ENCODE data around the gene ZNF316. TPM values are rescaled to one million over a fixed set of nuclear protein-coding genes. Genes with fewer than 3 reads are reported as not detected.

Gene ZNF316
- polyA plus RNA-seq, 3 donors, result 0.66 to 41.1 (median 1.2) TPM

- intact Hi-C loops (cut with micrococcal nuclease), result loop anchor here in 1 of 2 donors (5.0 kb wide), 1 partner anchor 68 kb away; the partner anchor contains the start of gene ZNF12
- H3K4me3 Mint-ChIP-seq, result peak overlapping the region; percentile 21 to 37
- H3K9me3 Mint-ChIP-seq, result peaks cover 10 to 19% (median 14%) of the 10 kb centered on the region in 7 donors
- H3K4me3 ChIP-seq (replicated peaks in 1 of 3; ENCODE audit: low read depth in 2 of 3, low read length in 3 of 3), result peak overlapping the region in 1 of 3 experiments; percentile 75
- peaks cover 62% of the 10 kb centered on the region for H4K20me1 ChIP-seq (ENCODE audit: insufficient read depth, low read length)
- peaks cover 0 to 19% of the 10 kb centered on the region in 2 donors for H3K9me3 ChIP-seq (replicated peaks in 1 of 2; ENCODE audit: control insufficient read depth in 1 of 2, insufficient read depth in 1 of 2, low read length in 2 of 2)
- peak overlapping the region in 1 of 2 donors; percentile 33 for H3K27ac ChIP-seq (ENCODE audit: low read depth in 1 of 2, low read length in 2 of 2)
- peak overlapping the region in 5 of 7 donors; percentile 18 to 72 (median 69) for H3K27ac Mint-ChIP-seq
- WGBS (ENCODE audit: insufficient coverage), result 93% methylated on average over 3 of the region's 4 CpGs
- peaks cover 43 to 58% of the 10 kb centered on the region in 2 donors for H3K4me1 ChIP-seq (ENCODE audit: control insufficient read depth in 1 of 2, insufficient read depth in 2 of 2, low read length in 2 of 2)
- no peak for DNase-seq
- peaks cover 49% of the 10 kb centered on the region for H3K79me2 ChIP-seq (ENCODE audit: insufficient read depth, low read length)
- H3K27me3 Mint-ChIP-seq (ENCODE audit: low read depth in 3 of 3), result peaks cover 0 to 4% (median 3%) of the 10 kb centered on the region in 3 donors
- no peak for TF ChIP-seq CTCF (IDR thresholded peaks at IDR 0.05)
- peak overlapping the region; percentile 96 for H3K9ac ChIP-seq (ENCODE audit: insufficient read depth, low read length, poor library complexity, severe bottlenecking)
- H3K4me1 Mint-ChIP-seq, result peaks cover 44% of the 10 kb centered on the region
- no peaks in the 10 kb centered on the region for H3K27me3 ChIP-seq (ENCODE audit: control insufficient read depth in 2 of 2, insufficient read depth in 2 of 2, low read length in 2 of 2)
- H3K36me3 Mint-ChIP-seq, result peaks cover 51 to 56% of the 10 kb centered on the region in 2 donors
- peak overlapping the region; percentile 85 for H3K4me2 ChIP-seq (replicated peaks; ENCODE audit: extremely low read depth, low read length, poor library complexity, severe bottlenecking)
- H3K36me3 ChIP-seq (replicated peaks in 1 of 2; ENCODE audit: control insufficient read depth in 1 of 2, insufficient read depth in 2 of 2, low read length in 2 of 2), result peaks cover 35 to 50% of the 10 kb centered on the region in 2 donors
- H2AFZ ChIP-seq (ENCODE audit: insufficient read depth, low read depth, low read length, poor library complexity, severe bottlenecking), result no peak overlapping the region
These were observed 1.9 kb downstream of the ZNF316 start for GRCh38 chr7:6639032-6639431.

DNA sequence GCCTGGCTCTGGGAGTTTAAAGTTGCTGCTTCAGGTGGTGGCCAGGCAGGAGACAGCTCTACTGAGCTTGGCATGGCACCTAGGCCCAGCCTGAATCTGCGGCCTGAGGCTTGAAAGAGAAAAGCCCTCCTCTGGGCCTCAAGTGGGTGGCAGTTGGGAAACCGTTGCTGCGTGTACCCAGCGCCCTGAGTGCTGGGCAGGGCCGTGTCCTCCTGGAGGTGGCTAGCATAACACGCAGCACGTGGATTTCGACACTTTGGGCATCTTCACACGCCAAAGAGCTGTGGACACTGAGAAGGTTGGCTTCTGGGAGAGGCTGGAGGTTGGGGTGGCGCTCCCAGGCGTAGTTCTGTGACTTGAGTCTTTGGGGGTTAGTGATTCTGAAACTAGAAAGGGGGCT, 2.5 kb downstream of the ZNF316 start:
- peak overlapping the region in 5 of 7 donors; percentile 20 to 71 (median 65) for H3K27ac Mint-ChIP-seq
- H3K4me3 ChIP-seq (replicated peaks in 1 of 3; ENCODE audit: low read depth in 2 of 3, low read length in 3 of 3), result no peak overlapping the region
- no peak overlapping the region for H2AFZ ChIP-seq (ENCODE audit: insufficient read depth, low read depth, low read length, poor library complexity, severe bottlenecking)
- DNase-seq, result no peak
- no peak overlapping the region for H3K4me2 ChIP-seq (replicated peaks; ENCODE audit: extremely low read depth, low read length, poor library complexity, severe bottlenecking)
- H3K36me3 ChIP-seq (replicated peaks in 1 of 2; ENCODE audit: control insufficient read depth in 1 of 2, insufficient read depth in 2 of 2, low read length in 2 of 2), result peaks cover 41 to 56% of the 10 kb centered on the region in 2 donors
- 98% methylated on average over 11 of the region's 11 CpGs for WGBS (ENCODE audit: insufficient coverage)
- peaks cover 40% of the 10 kb centered on the region for H3K4me1 Mint-ChIP-seq
- peaks cover 0 to 14% of the 10 kb centered on the region in 2 donors for H3K9me3 ChIP-seq (replicated peaks in 1 of 2; ENCODE audit: control insufficient read depth in 1 of 2, insufficient read depth in 1 of 2, low read length in 2 of 2)
- H3K27me3 ChIP-seq (ENCODE audit: control insufficient read depth in 2 of 2, insufficient read depth in 2 of 2, low read length in 2 of 2), result no peaks in the 10 kb centered on the region
- peak overlapping the region in 1 of 2 donors; percentile 33 for H3K27ac ChIP-seq (ENCODE audit: low read depth in 1 of 2, low read length in 2 of 2)
- peaks cover 6 to 13% (median 11%) of the 10 kb centered on the region in 7 donors for H3K9me3 Mint-ChIP-seq
- no peak for TF ChIP-seq CTCF (IDR thresholded peaks at IDR 0.05)
- peaks cover 0 to 3% (median 3%) of the 10 kb centered on the region in 3 donors for H3K27me3 Mint-ChIP-seq (ENCODE audit: low read depth in 3 of 3)
- peaks cover 68% of the 10 kb centered on the region for H4K20me1 ChIP-seq (ENCODE audit: insufficient read depth, low read length)
- intact Hi-C loops (cut with micrococcal nuclease), result loop anchor here (5.0 kb wide), 1 partner anchor 68 kb away; the partner anchor contains the start of gene ZNF12 (in 2 of the 2)
- peaks cover 37 to 52% of the 10 kb centered on the region in 2 donors for H3K4me1 ChIP-seq (ENCODE audit: control insufficient read depth in 1 of 2, insufficient read depth in 2 of 2, low read length in 2 of 2)
- H3K79me2 ChIP-seq (ENCODE audit: insufficient read depth, low read length), result peaks cover 49% of the 10 kb centered on the region
- peaks cover 56 to 62% of the 10 kb centered on the region in 2 donors for H3K36me3 Mint-ChIP-seq
- no peak overlapping the region for H3K4me3 Mint-ChIP-seq
- H3K9ac ChIP-seq (ENCODE audit: insufficient read depth, low read length, poor library complexity, severe bottlenecking), result no peak overlapping the region

Measured in CD14-positive monocyte (primary cell).